ENCODE results near the gene SORT1. TPM values are rescaled to one million over a fixed set of nuclear protein-coding genes. Genes with fewer than 3 reads are reported as not detected.

SORT1 gene
- total RNA-seq, 1 donor from 2014 or later: 52.3 TPM

- no peaks in the 10 kb centered on the region for H3K27me3 Mint-ChIP-seq
- no peaks in the 10 kb centered on the region for H3K9me3 Mint-ChIP-seq
- no peaks in the 10 kb centered on the region for H3K4me1 Mint-ChIP-seq (ENCODE audit: unreplicated experiment)
- DNase-seq (ENCODE audit: extremely low spot score, unreplicated experiment): no peak
- TF ChIP-seq, protein P1, sequence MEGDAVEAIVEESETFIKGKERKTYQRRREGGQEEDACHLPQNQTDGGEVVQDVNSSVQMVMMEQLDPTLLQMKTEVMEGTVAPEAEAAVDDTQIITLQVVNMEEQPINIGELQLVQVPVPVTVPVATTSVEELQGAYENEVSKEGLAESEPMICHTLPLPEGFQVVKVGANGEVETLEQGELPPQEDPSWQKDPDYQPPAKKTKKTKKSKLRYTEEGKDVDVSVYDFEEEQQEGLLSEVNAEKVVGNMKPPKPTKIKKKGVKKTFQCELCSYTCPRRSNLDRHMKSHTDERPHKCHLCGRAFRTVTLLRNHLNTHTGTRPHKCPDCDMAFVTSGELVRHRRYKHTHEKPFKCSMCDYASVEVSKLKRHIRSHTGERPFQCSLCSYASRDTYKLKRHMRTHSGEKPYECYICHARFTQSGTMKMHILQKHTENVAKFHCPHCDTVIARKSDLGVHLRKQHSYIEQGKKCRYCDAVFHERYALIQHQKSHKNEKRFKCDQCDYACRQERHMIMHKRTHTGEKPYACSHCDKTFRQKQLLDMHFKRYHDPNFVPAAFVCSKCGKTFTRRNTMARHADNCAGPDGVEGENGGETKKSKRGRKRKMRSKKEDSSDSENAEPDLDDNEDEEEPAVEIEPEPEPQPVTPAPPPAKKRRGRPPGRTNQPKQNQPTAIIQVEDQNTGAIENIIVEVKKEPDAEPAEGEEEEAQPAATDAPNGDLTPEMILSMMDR (conservative IDR thresholded peaks at IDR 0.05): no peak
- no peak overlapping the region for H3K27ac Mint-ChIP-seq
- peaks cover 17% of the 10 kb centered on the region for H3K36me3 Mint-ChIP-seq
- H3K4me3 Mint-ChIP-seq: no peak overlapping the region
Measured at GRCh38 chr1:109367626-109368025, 30.1 kb downstream of the SORT1 start.

GRCh38 chr1:109365642-109366204 lies 32.0 kb downstream of the SORT1 start:
- DNase-seq (ENCODE audit: extremely low spot score, unreplicated experiment): no peak
- no peak overlapping the region for H3K27ac Mint-ChIP-seq
- H3K36me3 Mint-ChIP-seq: peaks cover 17% of the 10 kb centered on the region
- H3K9me3 Mint-ChIP-seq: no peaks in the 10 kb centered on the region
- no peaks in the 10 kb centered on the region for H3K4me1 Mint-ChIP-seq (ENCODE audit: unreplicated experiment)
- no peaks in the 10 kb centered on the region for H3K27me3 Mint-ChIP-seq
- TF ChIP-seq, protein P1 (conservative IDR thresholded peaks at IDR 0.05): no peak
- H3K4me3 Mint-ChIP-seq: no peak overlapping the region

DNA sequence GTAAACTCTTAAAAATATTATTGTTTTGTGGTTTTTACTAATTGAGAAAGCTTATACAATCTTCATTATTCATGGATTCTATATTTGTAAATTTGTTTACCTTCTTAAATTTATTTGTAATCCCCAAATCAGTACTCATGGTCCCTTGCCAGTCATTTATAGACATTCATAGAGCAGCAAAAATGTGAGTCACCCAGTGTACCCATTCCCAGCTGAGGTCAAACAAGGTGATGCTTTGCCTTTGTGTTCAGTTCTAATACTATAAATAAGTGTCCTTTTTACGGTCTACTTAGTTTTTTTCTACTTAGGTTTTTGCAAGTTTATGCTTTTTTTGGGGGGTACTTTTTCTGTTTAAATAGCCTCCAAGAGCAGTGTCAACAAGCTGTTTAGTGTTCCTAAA lies 36.1 kb downstream of the SORT1 start:
- Mint-ChIP-seq H3K36me3 (peaks cover 13% of the 10 kb centered on the region), H3K27ac (no peak overlapping the region), H3K4me1 (ENCODE audit: unreplicated experiment) (no peaks in the 10 kb centered on the region), H3K27me3 (no peaks in the 10 kb centered on the region), H3K9me3 (no peaks in the 10 kb centered on the region), H3K4me3 (no peak overlapping the region)
- TF ChIP-seq, protein P1 (conservative IDR thresholded peaks at IDR 0.05): no peak
- DNase-seq (ENCODE audit: extremely low spot score, unreplicated experiment): no peak

DNA sequence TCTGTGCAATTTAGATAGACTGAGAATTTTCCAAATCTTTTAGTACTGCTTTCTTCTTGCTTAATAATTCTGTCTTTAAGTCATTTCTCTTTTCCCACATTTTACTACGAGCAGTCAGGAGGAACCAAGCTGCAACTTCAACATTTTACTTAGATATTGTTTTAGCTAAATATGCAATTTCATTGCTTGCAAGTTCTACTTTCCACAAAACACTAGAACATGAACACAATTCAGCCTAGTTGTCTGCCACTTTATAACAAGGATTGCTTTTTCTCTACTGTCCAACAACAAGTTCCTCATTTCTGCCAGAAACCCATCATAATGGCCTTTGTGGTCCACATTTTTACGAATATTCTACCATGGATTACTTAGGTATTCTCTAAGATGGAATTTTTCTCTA lies 36.6 kb downstream of the SORT1 start:
- TF ChIP-seq, protein P1 (conservative IDR thresholded peaks at IDR 0.05): no peak
- H3K36me3 Mint-ChIP-seq: peaks cover 9% of the 10 kb centered on the region
- H3K4me1 Mint-ChIP-seq (ENCODE audit: unreplicated experiment): no peaks in the 10 kb centered on the region
- H3K9me3 Mint-ChIP-seq: no peaks in the 10 kb centered on the region
- no peaks in the 10 kb centered on the region for H3K27me3 Mint-ChIP-seq
- DNase-seq (ENCODE audit: extremely low spot score, unreplicated experiment): no peak
- H3K27ac Mint-ChIP-seq: no peak overlapping the region
- H3K4me3 Mint-ChIP-seq: no peak overlapping the region

- H3K4me3 Mint-ChIP-seq: no peak overlapping the region
- peaks cover 4% of the 10 kb centered on the region for H3K36me3 Mint-ChIP-seq
- TF ChIP-seq, protein P1 (conservative IDR thresholded peaks at IDR 0.05): no peak
- no peaks in the 10 kb centered on the region for H3K9me3 Mint-ChIP-seq
- no peaks in the 10 kb centered on the region for H3K4me1 Mint-ChIP-seq (ENCODE audit: unreplicated experiment)
- no peak overlapping the region for H3K27ac Mint-ChIP-seq
- no peaks in the 10 kb centered on the region for H3K27me3 Mint-ChIP-seq
- DNase-seq (ENCODE audit: extremely low spot score, unreplicated experiment): no peak
Measured at GRCh38 chr1:109357616-109358015, 40.1 kb downstream of the SORT1 start.

- TF ChIP-seq, protein P1 (conservative IDR thresholded peaks at IDR 0.05): no peak
- Mint-ChIP-seq H3K27ac (no peak overlapping the region), H3K4me3 (no peak overlapping the region), H3K4me1 (ENCODE audit: unreplicated experiment) (no peaks in the 10 kb centered on the region), H3K36me3 (peaks cover 4% of the 10 kb centered on the region), H3K27me3 (no peaks in the 10 kb centered on the region), H3K9me3 (no peaks in the 10 kb centered on the region)
- no peak for DNase-seq (ENCODE audit: extremely low spot score, unreplicated experiment)
Measured at GRCh38 chr1:109356915-109357314, 40.8 kb downstream of the SORT1 start.
